HG02610 (cell line): ENCODE results near the gene APOA4.
A peak's percentile ranks its signal among the peaks of the same experiment; 100 is the strongest.
"Not testable (repeated sequence)": the region's sequence is repeated elsewhere in the genome, so short reads cannot be mapped to it uniquely, and the experiment has no call there.

Experiments
- ATAC-seq: cut with Tn5 transposase; IDR thresholded peaks from one replicate; pipeline ENCODE4 v1.9.1; 2021; ENCODE audit warnings: mild to moderate bottlenecking, moderate library complexity; ENCODE audit not compliant: unreplicated experiment

APOA4 gene

GRCh38 chr11:116804001-116804400 lies 19.1 kb downstream of the APOA4 start:
- ATAC-seq: no peak

DNA sequence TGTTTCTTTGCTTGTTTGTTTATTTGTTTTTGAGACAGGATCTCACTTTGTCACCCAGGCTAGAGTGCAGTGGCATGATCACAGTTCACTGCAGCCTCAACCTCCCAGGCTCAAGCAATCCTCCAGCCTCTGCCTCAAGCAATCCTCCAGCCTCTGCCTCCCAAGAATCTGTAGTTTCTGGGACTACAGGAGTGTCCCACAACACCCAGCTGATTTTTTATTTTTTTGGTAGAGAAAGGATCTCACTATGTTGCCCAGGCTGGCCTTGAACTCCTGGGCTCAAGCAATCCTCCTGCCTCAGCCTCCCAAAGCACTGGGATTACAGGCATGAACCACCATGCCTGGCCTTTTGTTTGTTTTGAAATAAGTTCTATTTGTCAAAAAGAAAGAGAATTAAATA lies 21.4 kb downstream of the APOA4 start:
- ATAC-seq: not testable (repeated sequence)

DNA sequence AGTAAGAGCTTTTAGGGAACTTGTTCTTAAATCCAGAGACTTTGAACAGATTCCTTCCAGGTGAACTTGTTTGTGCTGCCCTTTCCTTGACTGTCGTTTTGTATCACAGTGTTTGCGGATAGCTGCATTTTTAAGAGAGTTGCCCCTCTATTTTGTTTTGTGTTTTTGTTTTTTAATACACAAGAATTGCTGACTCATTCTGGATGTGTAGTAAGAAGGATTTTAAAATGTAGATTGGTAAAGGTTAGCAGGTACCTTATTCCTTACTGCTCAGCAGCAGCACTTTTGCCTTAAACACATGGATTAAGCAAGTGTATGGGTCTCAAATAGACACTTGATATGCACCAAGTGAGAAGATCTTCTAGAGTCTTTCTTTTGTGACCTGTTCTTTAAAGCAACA lies 22.5 kb downstream of the APOA4 start:
- no peak for ATAC-seq

DNA sequence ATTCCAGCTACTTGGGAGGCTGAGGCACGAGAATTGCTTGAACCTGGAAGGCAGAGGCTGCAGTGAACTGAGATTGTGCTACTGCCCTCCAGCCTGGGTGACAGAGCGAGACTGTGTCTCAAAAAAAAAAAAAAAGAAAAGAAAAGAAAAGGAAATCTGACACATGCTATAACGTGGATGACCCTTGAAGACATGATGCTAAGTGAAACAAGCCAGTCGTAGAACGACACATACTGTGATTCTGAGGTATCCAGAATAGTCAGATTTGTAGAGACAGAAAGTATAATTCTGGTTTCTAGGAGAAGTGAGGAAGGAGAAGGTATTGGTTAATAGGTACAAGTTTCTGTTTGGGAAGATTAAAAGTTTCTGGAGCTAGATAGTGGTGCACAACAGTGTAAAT lies 24.7 kb downstream of the APOA4 start:
- ATAC-seq: no peak

GRCh38 chr11:116797816-116798215 lies 25.3 kb downstream of the APOA4 start:
- ATAC-seq: no peak

DNA sequence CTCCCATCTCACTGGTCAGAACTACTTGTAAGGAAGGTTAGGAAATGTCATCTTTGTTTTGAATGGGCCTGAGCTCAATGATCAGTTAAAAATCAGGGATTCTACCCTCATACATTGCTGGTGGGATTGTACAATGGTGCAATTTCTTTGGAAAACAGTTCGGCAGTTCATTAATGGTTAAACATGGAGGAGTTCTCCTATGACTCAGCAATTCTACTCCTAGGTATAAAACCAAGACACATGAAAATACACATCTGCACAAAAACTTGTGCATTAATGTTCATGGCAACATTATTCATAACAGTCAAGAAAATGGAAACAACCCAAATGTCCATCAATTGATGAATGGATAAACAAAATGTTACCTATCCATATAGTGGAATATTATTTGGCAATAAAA lies 26.6 kb downstream of the APOA4 start:
- ATAC-seq: no peak

- ATAC-seq: no peak
Measured at GRCh38 chr11:116794851-116795250, 28.3 kb downstream of the APOA4 start.

- no peak for ATAC-seq
Measured at GRCh38 chr11:116793772-116794097, 29.4 kb downstream of the APOA4 start.

DNA sequence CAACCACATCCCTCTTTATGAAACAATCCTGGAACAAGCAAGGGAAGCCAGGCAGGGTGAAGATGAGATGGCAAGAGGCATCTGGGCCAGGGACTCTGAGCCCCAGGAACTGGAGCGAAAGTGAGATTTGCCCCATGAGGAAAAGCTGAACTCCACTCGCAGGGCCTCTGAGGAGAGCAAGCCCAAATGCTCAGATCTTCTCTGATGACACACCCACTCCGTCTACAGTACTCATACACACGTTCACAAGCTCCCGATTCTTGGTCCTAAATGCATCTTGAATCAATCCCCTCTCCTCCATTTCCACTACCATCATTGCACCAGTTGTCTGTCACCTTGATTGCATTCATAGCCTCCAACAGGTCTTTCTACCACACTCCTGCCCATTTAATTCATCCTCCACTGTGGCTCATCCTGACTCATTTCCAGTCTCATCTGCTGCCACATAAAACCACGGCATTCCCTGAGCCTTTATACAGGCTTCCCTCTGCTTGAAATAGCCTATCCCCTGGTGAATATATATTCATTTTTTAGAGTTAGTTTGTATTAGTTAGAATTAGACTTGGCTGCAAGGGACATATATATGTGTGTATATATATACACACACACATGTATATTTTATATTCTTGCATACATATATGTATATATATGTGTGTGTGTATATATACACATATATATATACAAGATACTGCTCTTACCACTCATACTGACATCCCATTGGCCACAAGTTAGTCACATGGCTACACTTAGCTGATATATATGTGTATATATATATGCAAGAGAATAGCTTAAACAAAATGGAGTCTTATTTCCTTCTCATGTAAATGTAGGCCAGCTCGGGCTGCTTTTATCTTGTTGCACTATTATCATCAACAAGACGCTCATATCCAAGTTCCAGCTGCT lies 30.0 kb downstream of the APOA4 start:
- ATAC-seq: no peak

GRCh38 chr11:116792144-116792868 lies 30.8 kb downstream of the APOA4 start:
- no peak for ATAC-seq

DNA sequence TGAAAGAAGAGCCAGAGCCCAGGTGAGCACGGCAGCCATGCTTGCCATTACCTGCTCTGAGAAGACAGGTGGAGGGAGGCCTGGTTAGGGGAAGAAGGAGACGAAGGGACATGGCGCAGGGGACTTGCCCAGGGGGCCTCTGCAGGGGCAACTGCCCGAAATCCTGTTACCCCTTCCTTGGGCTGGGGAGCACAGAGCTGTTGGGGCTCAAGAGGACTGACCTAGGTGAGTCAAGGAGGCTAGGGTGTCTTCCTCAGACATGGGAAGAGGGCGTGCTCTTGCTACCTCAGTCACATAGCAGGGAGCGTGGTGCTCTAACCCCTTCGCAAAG lies 31.3 kb downstream of the APOA4 start, which contains the start of gene APOA5:
Gene APOA5 (minus strand): TSS at position 67 of the 331 bp plus-strand sequence. CDS start 19 bp downstream, at position 48.
- ATAC-seq: no peak

DNA sequence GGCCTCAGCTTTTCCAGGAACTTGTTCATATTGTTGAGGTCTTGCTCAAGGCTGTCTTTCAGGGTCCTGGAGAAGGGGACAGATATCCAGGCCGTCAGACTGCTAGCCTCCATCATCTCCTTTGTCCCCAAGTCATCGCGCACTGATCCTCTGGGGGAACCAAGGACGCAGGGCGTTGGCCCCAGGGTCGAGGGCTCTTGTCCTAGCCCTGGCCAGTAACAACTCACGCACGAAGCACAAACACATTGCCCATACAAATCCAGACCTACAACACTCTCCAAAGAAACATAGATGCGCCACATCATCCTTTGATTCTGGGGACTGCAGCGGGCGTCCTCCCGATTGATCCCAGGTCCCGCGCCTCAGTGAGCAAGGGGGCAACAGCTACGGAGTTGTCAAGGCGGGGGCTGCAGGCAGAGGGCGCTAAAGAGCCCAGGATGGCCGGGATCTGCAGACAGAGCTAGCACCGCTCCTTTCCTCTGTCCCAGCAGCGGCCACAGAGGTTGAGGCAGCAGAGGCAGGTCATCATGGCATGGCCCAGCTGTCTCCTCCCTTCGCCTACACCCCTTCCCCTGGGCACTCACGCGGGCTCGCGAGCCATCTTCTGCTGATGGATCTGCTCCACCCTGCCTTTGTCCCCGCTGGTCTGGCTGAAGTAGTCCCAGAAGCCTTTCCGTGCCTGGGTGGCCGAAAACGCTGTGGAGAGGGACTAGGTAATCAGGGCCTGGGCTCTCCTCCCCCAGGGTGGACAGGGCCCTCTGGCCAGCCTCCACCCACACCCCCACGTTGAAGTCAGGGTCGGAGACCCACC lies 31.9 kb downstream of the APOA4 start:
- ATAC-seq: no peak

DNA sequence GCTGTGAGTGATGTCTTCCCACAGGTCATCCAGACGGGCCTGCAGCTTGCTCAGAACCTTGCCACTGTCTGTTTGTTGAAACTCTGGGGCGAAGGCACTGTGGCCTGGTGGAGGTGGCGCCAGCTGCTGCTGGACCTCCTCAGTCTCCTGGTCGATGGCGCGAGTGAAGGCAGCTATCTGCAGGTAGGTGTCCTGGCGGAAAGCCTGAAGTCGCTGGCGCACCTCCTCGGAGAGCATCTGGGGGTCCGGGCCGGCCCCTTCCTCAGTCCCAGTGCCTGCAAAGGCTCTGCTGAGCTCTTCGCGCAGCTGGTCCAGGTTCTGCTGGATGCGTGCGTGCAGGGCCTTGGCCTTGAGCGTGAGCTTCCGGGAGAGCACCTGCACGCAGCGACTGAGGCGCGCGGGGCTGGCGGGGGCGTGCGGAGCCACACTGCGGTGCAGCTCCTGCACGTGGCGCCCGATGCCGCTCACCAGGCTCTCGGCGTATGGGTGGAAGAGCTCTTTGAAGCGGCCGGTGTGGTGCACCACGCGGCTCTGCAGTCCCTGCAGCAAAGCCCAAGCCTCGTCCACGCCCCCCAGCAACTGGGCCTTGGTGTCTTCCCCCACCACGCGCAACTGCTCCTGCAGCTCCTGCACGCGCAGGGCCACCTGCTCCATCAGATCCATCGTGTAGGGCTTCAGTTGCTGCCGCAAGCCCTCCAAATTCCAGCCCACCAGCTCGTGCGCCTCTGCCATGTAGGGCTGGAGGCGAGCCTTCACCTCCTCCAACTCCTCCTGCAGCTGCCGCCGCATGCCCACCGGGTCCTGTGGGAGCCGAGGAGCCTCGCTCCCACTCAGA lies 32.7 kb downstream of the APOA4 start:
- no peak for ATAC-seq

DNA sequence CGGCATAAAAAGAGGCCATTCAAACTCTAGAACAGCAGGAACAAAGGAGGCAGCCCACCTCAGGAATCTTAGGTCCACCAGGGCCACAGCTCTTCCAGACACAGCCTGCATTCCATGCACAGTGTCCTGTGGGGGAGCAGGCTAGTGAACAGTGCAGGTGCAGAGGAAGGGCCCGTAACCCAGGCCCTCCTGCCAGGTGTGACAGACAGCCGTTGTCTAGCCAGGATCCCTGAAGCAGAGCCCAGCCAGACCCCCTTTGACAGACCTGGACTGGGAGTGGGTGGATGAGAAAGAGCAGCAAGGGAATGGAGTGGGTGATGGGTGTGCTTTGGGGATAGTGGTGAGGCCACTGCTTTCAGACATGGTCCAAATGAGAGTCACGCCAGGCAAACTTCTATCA lies 34.1 kb downstream of the APOA4 start:
- ATAC-seq: no peak

- no peak for ATAC-seq
Measured at GRCh38 chr11:116788534-116788933, 34.6 kb downstream of the APOA4 start.

DNA sequence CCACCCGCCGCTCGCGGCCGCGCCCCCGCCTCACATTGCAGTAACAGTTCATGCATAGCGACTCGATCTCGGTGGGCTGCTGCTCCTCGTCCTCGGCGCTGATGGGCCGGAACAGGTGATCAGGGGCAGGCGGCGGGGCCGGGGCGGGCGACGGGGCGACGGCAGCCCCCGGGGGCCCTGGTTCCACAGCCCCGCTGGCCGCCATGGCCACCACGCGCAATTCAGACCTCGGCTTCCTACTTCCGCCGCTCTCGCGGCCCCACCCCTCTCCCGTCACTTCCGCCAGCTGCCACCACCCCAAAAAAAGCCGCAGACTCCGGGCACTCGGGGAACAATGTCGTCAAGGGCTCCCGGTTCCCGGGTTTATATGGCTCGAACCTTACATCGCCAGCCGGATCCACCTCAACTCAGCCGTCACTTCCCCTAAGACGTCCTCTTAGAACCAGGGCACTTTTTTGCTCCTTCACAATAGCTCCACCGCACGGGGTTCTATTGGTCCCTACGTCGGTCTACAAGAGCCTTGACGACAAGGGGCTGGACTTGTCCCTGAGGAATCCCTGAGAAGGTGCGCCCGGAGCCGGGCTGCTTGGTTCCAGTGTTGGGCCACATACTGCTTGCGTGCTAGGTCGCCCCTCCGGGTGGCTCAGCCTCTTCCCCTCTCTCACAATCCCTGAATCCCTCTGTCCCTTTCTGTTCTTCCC lies 35.2 kb downstream of the APOA4 start, which contains the start of gene ZPR1:
Gene ZPR1 (minus strand): TSS at position 238 of the 701 bp plus-strand sequence. CDS start 33 bp downstream, at position 205.
- peak; percentile 72 for ATAC-seq

DNA sequence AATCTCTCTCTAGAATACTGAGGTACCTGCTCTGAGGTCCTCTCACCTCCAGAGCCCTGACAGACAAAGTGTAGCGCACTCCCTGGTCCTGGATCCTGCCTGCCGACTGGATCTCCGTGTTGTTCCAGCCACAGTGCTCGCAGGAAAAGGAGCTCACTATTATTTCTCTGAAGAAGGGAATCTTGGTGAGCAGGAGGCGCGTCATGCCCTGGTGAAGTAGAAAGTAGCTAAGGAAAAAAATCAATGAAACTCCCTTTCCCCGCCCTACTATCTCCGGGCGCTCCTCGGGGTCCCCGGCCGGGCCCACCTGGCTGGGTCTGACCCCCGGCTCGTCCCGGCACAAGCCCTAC lies 35.7 kb downstream of the APOA4 start:
- no peak for ATAC-seq

DNA sequence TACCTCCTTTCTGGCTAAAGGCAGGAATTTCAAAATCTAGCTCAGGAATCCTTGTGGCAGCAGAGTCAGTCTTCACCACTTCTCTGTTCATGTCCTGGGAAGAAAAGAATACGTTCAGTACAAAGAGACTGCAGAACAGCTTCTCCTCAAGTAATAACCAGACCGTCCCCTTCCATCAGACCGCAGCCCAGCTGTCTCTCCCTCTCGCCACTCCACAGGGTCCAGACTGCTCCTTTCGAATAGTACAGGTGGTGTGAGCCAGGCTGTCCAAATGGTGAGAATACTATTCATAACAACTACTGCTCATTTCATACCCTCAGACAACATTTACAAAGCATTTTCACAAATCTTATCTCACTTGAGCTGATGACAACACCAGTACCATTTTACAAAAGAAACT lies 36.1 kb downstream of the APOA4 start:
- no peak for ATAC-seq

DNA sequence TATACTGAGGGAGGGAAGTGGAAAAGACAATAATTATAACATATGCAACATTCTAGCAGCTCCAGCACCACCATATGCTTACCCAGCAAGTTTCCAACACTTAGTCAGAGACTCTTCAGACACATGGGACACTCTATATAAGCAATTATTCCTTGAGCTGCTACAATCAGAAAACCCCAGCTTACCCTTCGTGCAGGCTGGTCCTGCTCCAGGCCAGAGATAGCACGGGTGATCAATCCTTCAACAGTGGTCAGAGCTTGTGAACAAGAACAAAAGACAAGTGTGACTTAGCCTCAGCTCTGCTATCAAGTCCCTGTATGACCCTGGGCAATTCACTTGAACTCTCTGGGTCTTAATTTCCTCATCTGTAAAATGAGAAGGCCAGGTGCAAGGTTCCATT lies 36.8 kb downstream of the APOA4 start:
- no peak for ATAC-seq

DNA sequence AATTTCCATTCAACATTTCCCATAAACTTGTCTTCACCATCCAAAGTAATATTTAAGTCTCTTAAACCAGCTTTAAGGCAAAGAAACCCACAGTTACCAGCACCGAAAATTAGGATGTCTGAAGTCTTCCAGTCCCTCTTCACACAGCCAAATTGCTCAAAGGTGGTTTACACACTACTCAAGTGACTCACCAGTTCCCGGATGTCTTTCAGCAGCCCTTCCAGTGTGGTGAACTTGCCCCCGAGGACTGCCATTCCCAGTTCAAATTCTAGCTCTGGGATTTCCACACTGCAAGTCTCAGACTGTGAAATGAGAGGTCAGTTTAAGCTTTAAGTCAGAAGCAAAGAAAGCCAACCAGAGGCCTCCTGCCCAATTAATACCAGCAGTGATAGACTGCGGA lies 40.4 kb downstream of the APOA4 start:
- no peak for ATAC-seq
